ENCODE results near the gene HHATL. TPM values are rescaled to one million over a fixed set of nuclear protein-coding genes. Genes with fewer than 3 reads are reported as not detected.

Gene HHATL
- total RNA-seq, 6 experiments from 2014 or later: not detected

DNA sequence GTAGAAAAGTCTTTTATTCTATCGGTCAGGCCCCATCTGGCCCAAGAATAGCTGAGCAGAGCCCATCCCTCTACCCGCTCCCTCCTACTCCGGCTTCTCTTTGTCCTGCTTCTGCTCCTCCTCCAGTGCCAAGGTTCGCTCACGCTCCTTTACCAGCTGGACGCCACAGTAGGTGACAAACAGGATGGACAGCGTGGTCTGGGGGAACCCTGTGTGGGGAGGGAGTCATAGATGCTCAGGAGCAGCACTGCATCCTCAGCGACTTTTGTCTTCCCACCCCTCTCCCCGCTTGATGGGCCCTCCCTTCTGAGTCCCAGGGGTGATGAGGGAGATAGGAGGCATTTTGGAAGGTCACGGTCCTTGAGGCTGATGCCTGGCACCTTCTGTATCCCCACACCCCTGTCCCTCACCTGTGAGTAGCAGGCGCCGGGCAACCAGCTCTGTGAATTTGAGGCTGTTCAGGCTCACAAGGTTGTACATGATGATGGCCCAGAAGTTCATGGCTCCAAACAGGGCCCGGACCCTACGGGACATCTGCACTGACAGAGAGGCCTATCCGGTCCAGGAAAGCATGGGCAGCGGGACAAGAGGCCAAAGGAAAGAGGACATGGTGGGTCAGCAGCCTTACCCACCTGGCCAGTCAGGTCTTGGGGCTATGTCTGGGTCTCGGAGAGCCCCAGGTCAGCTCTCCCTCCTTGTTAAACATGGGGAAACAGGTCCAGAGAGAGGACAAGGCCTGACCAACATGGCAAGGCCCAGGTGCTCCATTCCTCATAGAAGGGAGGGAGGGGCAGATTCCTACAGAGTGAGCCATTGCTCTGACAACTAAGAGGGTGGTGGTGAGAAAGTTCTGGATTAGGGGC lies 9.7 kb downstream of the HHATL start:
- Mint-ChIP-seq H3K4me3 (no peak overlapping the region), H3K9me3 (no peaks in the 10 kb centered on the region), H3K27ac (no peak overlapping the region), H3K27me3 (ENCODE audit: insufficient read depth) (peaks cover 16% of the 10 kb centered on the region), H3K36me3 (ENCODE audit: low read depth) (no peaks in the 10 kb centered on the region), H3K4me1 (ENCODE audit: low read depth) (no peaks in the 10 kb centered on the region)
- DNase-seq: no peak
- TF ChIP-seq, protein P1, sequence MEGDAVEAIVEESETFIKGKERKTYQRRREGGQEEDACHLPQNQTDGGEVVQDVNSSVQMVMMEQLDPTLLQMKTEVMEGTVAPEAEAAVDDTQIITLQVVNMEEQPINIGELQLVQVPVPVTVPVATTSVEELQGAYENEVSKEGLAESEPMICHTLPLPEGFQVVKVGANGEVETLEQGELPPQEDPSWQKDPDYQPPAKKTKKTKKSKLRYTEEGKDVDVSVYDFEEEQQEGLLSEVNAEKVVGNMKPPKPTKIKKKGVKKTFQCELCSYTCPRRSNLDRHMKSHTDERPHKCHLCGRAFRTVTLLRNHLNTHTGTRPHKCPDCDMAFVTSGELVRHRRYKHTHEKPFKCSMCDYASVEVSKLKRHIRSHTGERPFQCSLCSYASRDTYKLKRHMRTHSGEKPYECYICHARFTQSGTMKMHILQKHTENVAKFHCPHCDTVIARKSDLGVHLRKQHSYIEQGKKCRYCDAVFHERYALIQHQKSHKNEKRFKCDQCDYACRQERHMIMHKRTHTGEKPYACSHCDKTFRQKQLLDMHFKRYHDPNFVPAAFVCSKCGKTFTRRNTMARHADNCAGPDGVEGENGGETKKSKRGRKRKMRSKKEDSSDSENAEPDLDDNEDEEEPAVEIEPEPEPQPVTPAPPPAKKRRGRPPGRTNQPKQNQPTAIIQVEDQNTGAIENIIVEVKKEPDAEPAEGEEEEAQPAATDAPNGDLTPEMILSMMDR (IDR thresholded peaks at IDR 0.05): no peak

DNA sequence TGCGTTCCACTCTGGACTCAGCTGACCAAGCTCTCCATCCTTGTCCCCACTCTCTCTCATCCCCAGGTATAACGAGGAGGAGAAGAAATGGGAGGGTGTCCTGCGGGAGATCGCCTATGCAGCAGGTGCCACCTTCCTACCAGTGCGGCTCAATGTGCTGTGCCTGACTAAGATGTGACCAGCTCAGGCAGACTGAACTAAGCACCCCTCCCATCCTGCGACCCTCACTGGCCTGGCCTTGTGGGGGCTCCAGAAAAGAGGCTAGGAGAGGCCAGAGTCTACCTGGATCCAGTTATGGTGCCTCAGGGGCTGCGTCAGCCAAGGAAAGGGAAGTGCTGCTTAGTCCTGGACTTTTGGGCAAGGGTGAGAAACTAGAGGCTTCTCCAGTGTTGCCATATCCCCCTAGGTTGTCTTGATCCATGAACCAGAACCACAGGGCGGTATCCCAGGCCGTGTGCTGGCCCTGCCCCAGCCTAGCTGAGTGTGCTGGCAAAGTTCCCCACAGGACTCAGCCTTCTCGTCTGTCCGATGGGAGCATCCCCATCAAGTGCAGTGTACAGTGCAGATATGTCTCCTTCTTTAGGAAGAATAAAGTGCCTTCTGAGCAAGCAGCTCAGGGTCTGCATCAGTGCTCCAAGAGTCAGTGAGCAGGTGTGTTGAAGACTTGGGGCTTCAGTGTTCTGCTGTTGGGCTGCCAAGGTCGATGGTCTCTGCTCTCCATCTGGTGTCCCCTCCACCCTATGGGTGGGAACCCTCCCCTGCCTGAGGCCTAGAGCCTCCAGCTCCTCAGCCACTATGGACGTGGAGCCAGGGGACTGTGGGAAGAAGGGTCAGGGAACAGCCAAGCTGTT lies 10.6 kb downstream of the HHATL start:
- H3K4me3 Mint-ChIP-seq: no peak overlapping the region
- peaks cover 18% of the 10 kb centered on the region for H3K27me3 Mint-ChIP-seq (ENCODE audit: insufficient read depth)
- no peaks in the 10 kb centered on the region for H3K9me3 Mint-ChIP-seq
- no peaks in the 10 kb centered on the region for H3K36me3 Mint-ChIP-seq (ENCODE audit: low read depth)
- TF ChIP-seq, protein P1 (IDR thresholded peaks at IDR 0.05): no peak
- H3K27ac Mint-ChIP-seq: no peak overlapping the region
- H3K4me1 Mint-ChIP-seq (ENCODE audit: low read depth): no peaks in the 10 kb centered on the region
- no peak for DNase-seq

DNA sequence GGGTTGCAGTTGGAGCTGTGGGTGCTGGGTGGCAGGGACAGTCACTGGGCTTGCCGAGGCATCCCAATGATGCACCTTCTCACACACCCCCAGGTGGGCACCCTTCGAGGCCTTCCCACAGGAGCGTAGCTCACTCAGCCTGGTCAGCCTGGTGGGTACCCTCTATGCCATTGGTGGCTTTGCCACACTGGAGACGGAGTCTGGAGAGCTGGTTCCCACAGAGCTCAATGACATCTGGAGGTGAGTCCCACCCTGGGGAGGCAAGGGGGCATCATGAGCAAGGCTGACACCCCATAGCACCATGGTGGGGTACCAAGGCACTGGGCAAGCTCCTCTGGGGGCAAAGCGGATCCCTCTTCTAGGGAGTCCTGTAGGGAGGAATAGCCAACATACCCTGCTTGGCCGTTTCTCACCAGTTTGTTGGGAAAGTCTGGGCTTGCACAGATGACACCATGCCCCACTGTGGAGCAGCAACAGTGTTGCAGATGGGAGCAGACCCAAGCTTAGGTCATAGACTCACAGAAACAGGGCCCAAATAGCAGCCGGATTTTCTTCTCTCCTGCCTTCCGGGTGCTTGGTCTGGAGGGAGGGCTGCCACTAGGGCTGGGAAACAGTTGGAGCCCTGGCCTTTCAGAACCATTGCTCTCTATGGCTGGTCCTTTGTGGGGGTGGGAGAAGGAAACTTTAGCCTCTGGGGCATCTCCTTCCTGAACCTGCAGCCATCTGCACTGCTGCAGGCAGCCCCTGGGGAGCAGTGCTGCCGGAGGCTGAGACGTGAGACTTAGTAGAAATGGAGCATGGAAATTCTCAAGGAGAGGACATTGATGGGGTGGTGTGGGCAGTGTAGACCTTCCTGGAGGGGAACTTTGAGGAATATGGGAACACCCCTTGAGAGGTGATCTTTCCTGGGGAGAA lies 11.6 kb downstream of the HHATL start:
- no peak overlapping the region for H3K4me3 Mint-ChIP-seq
- TF ChIP-seq, protein P1 (IDR thresholded peaks at IDR 0.05): no peak
- H3K27ac Mint-ChIP-seq: no peak overlapping the region
- no peak for DNase-seq
- no peaks in the 10 kb centered on the region for H3K36me3 Mint-ChIP-seq (ENCODE audit: low read depth)
- no peaks in the 10 kb centered on the region for H3K9me3 Mint-ChIP-seq
- peaks cover 26% of the 10 kb centered on the region for H3K27me3 Mint-ChIP-seq (ENCODE audit: insufficient read depth)
- H3K4me1 Mint-ChIP-seq (ENCODE audit: low read depth): no peaks in the 10 kb centered on the region

DNA sequence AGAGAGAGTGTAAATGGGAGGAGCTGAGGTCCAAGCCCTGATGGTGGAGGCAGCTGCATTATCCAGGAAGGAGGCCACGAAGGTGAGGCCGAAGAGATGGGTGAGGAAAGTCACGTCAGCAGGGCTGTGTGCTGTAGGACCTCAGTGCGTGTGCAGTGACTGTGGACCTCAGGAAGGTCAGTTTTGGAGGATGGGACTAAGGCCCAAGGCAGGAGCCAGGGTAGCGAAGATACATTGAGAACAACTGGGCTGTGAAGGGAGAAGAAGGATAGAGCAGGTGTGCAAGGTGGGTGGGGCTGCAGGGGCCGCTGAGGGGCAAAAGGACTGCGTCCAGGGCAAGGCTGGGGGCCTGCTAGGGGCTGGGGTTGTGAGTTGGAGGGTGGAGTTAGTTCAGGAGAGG lies 12.4 kb downstream of the HHATL start:
- Mint-ChIP-seq H3K4me3 (no peak overlapping the region), H3K9me3 (no peaks in the 10 kb centered on the region), H3K36me3 (ENCODE audit: low read depth) (no peaks in the 10 kb centered on the region), H3K27me3 (ENCODE audit: insufficient read depth) (peaks cover 27% of the 10 kb centered on the region), H3K4me1 (ENCODE audit: low read depth) (no peaks in the 10 kb centered on the region), H3K27ac (no peak overlapping the region)
- DNase-seq: no peak
- TF ChIP-seq, protein P1 (IDR thresholded peaks at IDR 0.05): no peak

DNA sequence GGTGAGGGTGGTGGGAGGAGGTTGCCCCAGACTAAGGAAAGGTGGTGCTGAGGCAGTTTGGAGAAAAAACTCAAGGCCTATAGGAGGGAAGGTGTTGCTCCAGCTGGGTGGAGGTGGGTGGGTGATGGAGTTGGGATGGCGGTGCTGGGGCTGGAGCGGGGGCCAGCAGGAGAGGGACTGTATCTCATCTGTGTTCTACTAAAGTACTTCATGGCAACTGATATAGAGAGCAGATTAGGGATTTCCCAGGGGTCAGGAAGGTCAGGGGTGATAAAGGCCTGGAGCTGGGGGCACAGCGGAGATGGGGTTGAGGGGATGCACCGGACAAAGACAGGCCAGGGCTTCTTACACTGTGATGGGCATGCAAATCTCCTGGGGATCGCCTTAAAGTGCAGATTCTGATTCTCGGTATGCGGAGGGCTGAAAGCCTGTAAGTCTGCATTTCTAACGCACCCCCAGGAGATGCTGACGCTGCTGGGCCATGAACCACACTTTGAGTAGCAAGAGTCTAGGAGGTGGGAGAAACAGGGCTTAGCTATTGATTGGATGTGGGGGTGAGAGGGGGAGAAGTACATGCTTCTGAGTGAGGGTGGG lies 13.1 kb downstream of the HHATL start:
- no peak for DNase-seq
- Mint-ChIP-seq H3K4me3 (no peak overlapping the region), H3K27ac (no peak overlapping the region)

More for the DNA sequence above, 13.1 kb downstream of the HHATL start:
- peaks cover 27% of the 10 kb centered on the region for H3K27me3 Mint-ChIP-seq (ENCODE audit: insufficient read depth)
- TF ChIP-seq, protein P1 (IDR thresholded peaks at IDR 0.05): no peak
- peaks cover 3% of the 10 kb centered on the region for H3K4me1 Mint-ChIP-seq (ENCODE audit: low read depth)
- H3K9me3 Mint-ChIP-seq: no peaks in the 10 kb centered on the region
- H3K36me3 Mint-ChIP-seq (ENCODE audit: low read depth): no peaks in the 10 kb centered on the region
